Measurements from ENCODE around the gene FUT8.

FUT8 gene

GRCh38 chr14:65496178-65496993, 83.9 kb downstream of the FUT8 start:
- no peak for DNase-seq

GRCh38 chr14:65499138-65499537, 86.6 kb downstream of the FUT8 start:
- no peak for DNase-seq

GRCh38 chr14:65500075-65500474, 87.5 kb downstream of the FUT8 start:
- DNase-seq = no peak

GRCh38 chr14:65501328-65501727, 88.8 kb downstream of the FUT8 start:
- DNase-seq = no peak

- DNase-seq = no peak
Observed at GRCh38 chr14:65502676-65503124, 90.2 kb downstream of the FUT8 start.

- no peak for DNase-seq
Observed at GRCh38 chr14:65503771-65504170, 91.2 kb downstream of the FUT8 start.

GRCh38 chr14:65506801-65507200, 94.3 kb downstream of the FUT8 start:
- DNase-seq = no peak

GRCh38 chr14:65509842-65510241, 97.3 kb downstream of the FUT8 start:
- DNase-seq = no peak

GRCh38 chr14:65513671-65514070, 101.1 kb downstream of the FUT8 start:
- no peak for DNase-seq

- no peak for DNase-seq
Observed at GRCh38 chr14:65517635-65518542, 105.4 kb downstream of the FUT8 start.

GRCh38 chr14:65528069-65528468, 115.5 kb downstream of the FUT8 start:
- DNase-seq = no peak

- DNase-seq = no peak
Observed at GRCh38 chr14:65531148-65531547, 118.6 kb downstream of the FUT8 start.

GRCh38 chr14:65533736-65534404, 121.3 kb downstream of the FUT8 start:
- DNase-seq = no peak

- no peak for DNase-seq
Observed at GRCh38 chr14:65536781-65537423, 124.4 kb downstream of the FUT8 start.

- no peak for DNase-seq
Observed at GRCh38 chr14:65548878-65549277, 136.3 kb downstream of the FUT8 start.

GRCh38 chr14:65549429-65549828, 136.9 kb downstream of the FUT8 start:
- no peak for DNase-seq

GRCh38 chr14:65550779-65551643, 138.5 kb downstream of the FUT8 start:
- no peak for DNase-seq

- no peak for DNase-seq
Observed at GRCh38 chr14:65552724-65553123, 140.2 kb downstream of the FUT8 start.

- DNase-seq = no peak
Observed at GRCh38 chr14:65554837-65555236, 142.3 kb downstream of the FUT8 start.

- DNase-seq = no peak
Observed at GRCh38 chr14:65555358-65555757, 142.8 kb downstream of the FUT8 start.

- no peak for DNase-seq
Observed at GRCh38 chr14:65558363-65558762, 145.8 kb downstream of the FUT8 start.
